Erythroblast (primary cell): ENCODE measurements around the gene FXYD7.

ENCODE experiments used
- DNase-seq, 2 experiments: peaks; one replicate each; lab custom pipeline; 2025; lab: John Stamatoyannopoulos, UW
- GATA1 ChIP-seq: IDR thresholded peaks from 2 replicates; pipeline ENCODE4 v1.6.1; 2011; ENCODE audit warnings: low read depth, mild to moderate bottlenecking, control low read depth, low read length, moderate library complexity
- POLR2A ChIP-seq: IDR thresholded peaks from 2 replicates; pipeline ENCODE4 v1.6.1; 2011; ENCODE audit warnings: mild to moderate bottlenecking, low read length

Gene FXYD7

DNA sequence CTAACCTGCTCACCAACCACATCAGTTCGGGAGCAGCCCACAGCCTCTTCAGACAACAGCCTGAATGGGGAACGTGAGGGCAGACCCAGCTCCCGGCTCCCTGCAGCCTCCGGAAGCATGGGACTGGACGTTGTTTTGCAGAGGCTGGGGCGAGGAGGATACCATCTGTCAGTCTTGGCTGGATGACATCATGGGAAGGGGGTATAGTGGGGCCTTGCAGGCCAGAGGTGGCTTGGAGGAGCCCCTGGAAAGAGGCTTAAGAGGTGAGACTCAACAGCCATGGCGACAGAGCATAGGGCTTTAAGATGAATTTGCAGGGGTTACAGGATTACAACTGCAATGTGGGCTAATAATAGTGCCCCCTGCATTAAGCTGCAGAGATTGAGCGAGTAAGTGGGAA, 25.9 kb upstream of the FXYD7 start:
- no peak for DNase-seq
- no peak for TF ChIP-seq POLR2A
- no peak for TF ChIP-seq GATA1

DNA sequence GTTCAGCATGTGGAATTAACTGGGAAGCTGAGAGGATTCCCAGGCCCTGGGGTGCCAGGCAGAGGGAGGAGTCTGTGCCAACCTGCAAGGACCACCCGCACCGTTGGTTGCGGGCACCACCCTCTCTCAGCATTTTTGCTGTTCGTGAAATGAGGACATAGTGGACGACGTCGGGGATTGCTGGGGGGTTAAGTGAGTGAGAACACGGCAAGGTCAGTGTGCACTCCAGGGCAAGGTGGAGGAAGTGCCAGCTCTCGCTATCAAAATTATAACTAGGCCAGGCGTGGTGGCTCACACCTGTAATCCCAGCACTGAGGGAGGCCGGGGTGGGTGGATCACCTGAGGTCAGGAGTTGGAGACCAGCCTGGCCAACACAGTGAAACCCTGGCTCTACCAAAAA, 25.3 kb upstream of the FXYD7 start:
- no peak for DNase-seq
- no peak for TF ChIP-seq POLR2A

- TF ChIP-seq GATA1 (no peak), POLR2A (no peak)
Observed at GRCh38 chr19:35118268-35119020, 24.6 kb upstream of the FXYD7 start.

DNA sequence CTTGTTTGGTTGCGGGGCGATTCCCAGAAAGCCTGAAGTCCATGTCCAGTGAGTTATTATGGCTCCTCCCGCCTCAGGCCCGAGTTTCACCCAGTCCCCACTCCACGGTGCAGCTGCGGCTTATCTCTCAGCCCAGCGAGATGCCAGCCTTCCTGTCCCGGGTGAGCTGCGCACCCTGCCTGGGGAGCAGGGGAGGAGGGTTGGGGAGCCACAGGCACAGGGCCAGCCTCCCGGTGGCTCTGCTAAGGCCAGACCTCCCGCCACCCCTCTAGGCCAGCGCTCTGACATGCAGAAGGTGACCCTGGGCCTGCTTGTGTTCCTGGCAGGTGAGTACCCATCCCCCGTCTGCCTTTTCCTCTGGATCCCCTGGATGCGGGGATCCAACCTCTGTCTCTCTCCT, 24.0 kb upstream of the FXYD7 start:
- DNase-seq: no peak
- TF ChIP-seq GATA1 (no peak), POLR2A (no peak)

More at GRCh38 chr19:35118268-35119020, 24.6 kb upstream of the FXYD7 start:
- DNase-seq: no peak

GRCh38 chr19:35119578-35120155, 23.4 kb upstream of the FXYD7 start:
- DNase-seq: no peak
- TF ChIP-seq GATA1 (no peak), POLR2A (no peak)

GRCh38 chr19:35120492-35120891, 22.6 kb upstream of the FXYD7 start:
- DNase-seq: no peak
- TF ChIP-seq POLR2A: no peak
- no peak for TF ChIP-seq GATA1

DNA sequence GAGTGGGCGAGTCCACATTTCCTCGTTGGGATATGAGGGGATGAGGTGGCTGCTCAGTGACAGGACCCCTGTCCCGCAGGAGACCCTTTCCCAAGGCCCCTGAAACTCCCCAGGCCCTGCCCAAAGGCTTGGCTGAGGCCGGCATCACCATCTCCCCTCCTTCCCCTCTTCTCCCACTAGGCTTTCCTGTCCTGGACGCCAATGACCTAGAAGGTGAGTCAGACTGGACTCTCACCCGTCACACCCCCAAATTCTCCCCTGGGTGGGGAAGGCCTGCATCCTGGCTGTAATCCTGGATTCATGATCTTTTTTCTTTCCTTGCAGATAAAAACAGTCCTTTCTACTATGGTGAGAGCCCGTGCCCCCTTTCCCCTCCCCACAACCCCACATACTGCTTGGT, 22.2 kb upstream of the FXYD7 start:
- no peak for DNase-seq
- TF ChIP-seq POLR2A (no peak), GATA1 (no peak)

DNA sequence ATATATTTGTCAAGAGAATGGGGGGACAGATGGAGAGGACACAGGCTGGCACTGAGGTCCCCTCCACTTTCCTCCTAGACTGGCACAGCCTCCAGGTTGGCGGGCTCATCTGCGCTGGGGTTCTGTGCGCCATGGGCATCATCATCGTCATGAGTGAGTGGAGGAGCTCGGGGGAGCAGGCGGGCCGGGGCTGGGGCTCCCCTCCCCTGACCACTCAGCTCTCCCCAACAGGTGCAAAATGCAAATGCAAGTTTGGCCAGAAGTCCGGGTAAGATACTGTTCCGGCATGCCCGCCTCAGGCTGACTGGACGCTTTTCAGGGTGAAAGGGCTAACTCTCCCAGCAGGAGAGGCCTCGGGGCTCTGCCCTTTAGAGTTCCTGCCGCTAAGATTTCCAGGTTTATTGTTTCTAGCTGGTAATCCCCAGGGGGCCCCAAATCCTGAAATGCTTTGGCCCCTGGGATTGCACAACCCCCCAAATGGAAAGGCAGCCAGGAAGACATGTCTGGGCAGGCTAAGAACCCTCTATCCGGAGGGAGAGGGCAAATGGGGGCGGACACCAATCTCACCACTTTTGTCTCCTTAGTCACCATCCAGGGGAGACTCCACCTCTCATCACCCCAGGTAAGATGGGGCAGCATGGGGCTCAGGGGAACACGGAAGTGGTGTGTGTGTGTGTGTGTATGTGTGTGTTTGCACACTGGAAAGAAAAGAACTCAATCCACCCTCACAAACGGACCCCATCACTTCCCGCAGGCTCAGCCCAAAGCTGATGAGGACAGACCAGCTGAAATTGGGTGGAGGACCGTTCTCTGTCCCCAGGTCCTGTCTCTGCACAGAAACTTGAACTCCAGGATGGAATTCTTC, 20.1 kb upstream of the FXYD7 start:
- DNase-seq: no peak
- no peak for TF ChIP-seq POLR2A
- no peak for TF ChIP-seq GATA1

GRCh38 chr19:35123573-35123972, 19.5 kb upstream of the FXYD7 start:
- TF ChIP-seq GATA1: no peak
- TF ChIP-seq POLR2A: no peak

DNA sequence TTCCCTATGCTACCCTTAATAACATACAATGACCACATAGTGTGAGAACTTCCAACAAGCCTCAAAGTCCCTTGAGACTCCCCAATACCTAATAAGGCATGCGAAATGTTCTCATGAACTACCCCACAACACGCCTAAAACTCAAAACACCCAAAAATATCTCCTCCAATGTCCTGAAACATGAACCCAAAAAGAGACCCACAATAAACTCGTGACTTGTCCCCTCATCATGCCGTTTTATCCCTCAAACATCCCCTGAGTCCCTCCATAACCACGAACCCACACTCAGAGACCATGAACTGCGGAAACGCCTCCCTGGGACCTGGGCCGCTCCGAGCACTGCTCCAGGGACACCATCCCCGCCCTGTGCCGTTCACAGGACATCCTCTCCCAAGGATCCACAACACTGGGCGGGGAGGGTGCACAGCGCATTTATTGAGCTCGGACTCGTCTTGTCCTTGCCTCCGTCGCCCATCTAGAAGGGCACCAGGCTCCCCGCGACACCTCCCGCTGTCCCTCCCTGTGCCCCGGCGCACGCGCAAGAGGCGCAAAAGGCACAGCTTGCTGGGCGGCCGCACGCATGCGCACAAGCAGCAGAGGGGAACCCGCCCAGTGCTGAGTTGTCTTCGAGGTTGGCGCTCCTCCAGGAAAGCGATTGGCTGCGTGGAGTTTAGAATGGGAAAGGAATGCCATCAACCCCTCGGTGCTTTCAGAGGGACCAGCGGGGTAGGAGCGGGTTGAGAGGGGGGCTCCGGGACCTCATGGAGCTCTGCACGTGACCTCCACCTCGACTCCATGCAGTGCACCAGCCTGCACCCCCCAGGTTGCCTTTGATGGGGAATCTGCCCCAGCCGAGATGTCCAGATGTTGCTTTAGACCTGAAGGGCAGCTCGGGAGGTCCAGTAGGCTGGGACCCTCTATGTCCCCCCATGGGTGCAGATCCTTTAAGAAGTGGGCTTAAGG, 18.7 kb upstream of the FXYD7 start:
- TF ChIP-seq POLR2A (peak; percentile 68), GATA1 (no peak)
- peak; percentile 86 to 94 for DNase-seq

More at GRCh38 chr19:35123573-35123972, 19.5 kb upstream of the FXYD7 start:
- no peak for DNase-seq

GRCh38 chr19:35125270-35125717, 17.8 kb upstream of the FXYD7 start:
- no peak for TF ChIP-seq GATA1
- no peak for DNase-seq

GRCh38 chr19:35125749-35126623, 17.1 kb upstream of the FXYD7 start:
- DNase-seq: no peak
- TF ChIP-seq GATA1: no peak
- TF ChIP-seq POLR2A: no peak
